ENCODE measurements around the gene DLG3.
"Not testable (repeated sequence)": the region's sequence is repeated elsewhere in the genome, so short reads cannot be mapped to it uniquely, and the experiment has no call there.

DLG3 gene

DNA sequence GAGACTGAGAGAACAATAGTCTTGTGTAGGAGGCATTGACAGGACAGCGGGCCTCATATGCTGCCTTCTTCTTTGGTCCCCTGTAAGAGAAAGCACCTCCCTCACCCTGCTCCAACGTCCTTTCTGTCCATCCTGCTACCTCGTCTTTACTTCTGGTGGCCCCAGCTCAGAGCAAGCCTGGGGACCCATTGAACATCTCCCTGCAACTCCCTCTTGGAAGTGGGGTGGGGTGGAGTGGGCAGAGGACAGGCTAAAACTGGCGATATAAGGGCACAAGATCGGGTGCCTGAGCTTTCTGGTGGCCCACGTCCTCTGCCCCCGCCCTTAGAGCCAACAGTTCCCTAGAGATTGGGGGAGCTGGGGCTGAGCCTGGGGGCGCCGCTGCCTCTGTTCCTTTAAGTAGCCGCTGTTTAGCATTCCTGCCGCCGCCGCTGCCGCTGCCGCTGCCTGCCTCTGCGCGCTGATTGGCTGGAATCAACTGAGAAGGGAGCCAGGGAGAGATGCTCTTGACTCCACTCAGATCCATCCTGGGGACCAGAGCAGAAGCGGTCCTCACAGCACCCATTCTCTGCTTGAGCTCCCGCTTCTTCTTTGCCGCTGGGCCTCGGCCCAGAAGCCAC lies at the start of gene DLG3:
Gene DLG3, plus strand, starts transcription at position 510 of the 620 bp plus-strand sequence. CDS start 367 bp downstream, outside the sequence.
- in situ Hi-C loops (cut with MboI; ENCODE audit: low sequenced_read_pairs, unreplicated experiment) = no loop called here
- DNase-seq (ENCODE audit: low spot score) = no peak
- TF ChIP-seq, protein P1, sequence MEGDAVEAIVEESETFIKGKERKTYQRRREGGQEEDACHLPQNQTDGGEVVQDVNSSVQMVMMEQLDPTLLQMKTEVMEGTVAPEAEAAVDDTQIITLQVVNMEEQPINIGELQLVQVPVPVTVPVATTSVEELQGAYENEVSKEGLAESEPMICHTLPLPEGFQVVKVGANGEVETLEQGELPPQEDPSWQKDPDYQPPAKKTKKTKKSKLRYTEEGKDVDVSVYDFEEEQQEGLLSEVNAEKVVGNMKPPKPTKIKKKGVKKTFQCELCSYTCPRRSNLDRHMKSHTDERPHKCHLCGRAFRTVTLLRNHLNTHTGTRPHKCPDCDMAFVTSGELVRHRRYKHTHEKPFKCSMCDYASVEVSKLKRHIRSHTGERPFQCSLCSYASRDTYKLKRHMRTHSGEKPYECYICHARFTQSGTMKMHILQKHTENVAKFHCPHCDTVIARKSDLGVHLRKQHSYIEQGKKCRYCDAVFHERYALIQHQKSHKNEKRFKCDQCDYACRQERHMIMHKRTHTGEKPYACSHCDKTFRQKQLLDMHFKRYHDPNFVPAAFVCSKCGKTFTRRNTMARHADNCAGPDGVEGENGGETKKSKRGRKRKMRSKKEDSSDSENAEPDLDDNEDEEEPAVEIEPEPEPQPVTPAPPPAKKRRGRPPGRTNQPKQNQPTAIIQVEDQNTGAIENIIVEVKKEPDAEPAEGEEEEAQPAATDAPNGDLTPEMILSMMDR (IDR thresholded peaks at IDR 0.05; ENCODE audit: borderline replicate concordance, control extremely low read depth, extremely low read depth, insufficient read depth, missing control alignments) = no peak

- DNase-seq (ENCODE audit: low spot score) = no peak
- TF ChIP-seq, protein P1 (IDR thresholded peaks at IDR 0.05; ENCODE audit: borderline replicate concordance, control extremely low read depth, extremely low read depth, insufficient read depth, missing control alignments) = no peak
- in situ Hi-C loops (cut with MboI; ENCODE audit: low sequenced_read_pairs, unreplicated experiment) = no loop called here
These were observed 45.7 kb upstream of the DLG3 start for GRCh38 chrX:70398899-70399298.

DNA sequence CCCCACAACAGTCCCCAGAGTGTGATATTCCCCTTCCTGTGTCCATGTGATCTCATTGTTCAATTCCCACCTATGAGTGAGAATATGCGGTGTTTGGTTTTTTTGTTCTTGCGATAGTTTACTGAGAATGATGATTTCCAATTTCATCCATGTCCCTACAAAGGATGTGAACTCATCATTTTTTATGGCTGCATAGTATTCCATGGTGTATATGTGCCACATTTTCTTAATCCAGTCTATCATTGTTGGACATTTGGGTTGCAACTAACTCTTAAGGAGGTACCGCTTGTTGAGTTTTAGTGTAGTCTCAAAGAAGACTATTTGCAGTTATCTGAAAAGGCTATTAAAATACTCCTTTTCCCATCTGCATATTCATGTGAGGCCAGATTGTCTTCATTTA lies 44.5 kb upstream of the DLG3 start:
- DNase-seq (ENCODE audit: low spot score); in situ Hi-C loops (cut with MboI; ENCODE audit: low sequenced_read_pairs, unreplicated experiment): not testable (repeated sequence)

DNA sequence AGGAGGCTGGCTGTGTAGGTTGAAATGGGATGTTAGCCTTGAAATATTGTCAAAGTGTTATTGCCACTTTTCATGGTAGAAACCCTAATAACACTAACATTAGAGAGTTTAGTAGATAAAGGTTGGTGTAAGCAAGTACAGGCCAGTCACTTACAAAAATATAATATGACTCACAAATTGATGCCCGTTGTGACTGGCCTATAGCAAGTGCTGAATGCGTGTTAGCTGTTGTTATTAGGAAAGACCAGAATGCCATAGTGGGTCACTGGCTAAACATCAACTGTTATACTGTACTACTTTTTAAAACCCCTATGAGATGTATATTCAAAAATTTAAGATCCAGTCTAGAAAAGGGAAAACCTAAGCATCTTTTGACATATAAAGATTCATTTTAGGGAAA lies 41.9 kb upstream of the DLG3 start:
- no peak for DNase-seq (ENCODE audit: low spot score)
- TF ChIP-seq, protein P1 (IDR thresholded peaks at IDR 0.05; ENCODE audit: borderline replicate concordance, control extremely low read depth, extremely low read depth, insufficient read depth, missing control alignments) = no peak
- in situ Hi-C loops (cut with MboI; ENCODE audit: low sequenced_read_pairs, unreplicated experiment) = no loop called here

- TF ChIP-seq, protein P1 (IDR thresholded peaks at IDR 0.05; ENCODE audit: borderline replicate concordance, control extremely low read depth, extremely low read depth, insufficient read depth, missing control alignments) = no peak
- DNase-seq (ENCODE audit: low spot score) = no peak
- in situ Hi-C loops (cut with MboI; ENCODE audit: low sequenced_read_pairs, unreplicated experiment) = no loop called here
These were observed 39.6 kb upstream of the DLG3 start for GRCh38 chrX:70405003-70405402.

GRCh38 chrX:70410921-70411320 lies 33.7 kb upstream of the DLG3 start:
- in situ Hi-C loops (cut with MboI; ENCODE audit: low sequenced_read_pairs, unreplicated experiment) = no loop called here
- DNase-seq (ENCODE audit: low spot score) = no peak
- TF ChIP-seq, protein P1 (IDR thresholded peaks at IDR 0.05; ENCODE audit: borderline replicate concordance, control extremely low read depth, extremely low read depth, insufficient read depth, missing control alignments) = no peak

- TF ChIP-seq, protein P1 (IDR thresholded peaks at IDR 0.05; ENCODE audit: borderline replicate concordance, control extremely low read depth, extremely low read depth, insufficient read depth, missing control alignments) = no peak
- no peak for DNase-seq (ENCODE audit: low spot score)
- in situ Hi-C loops (cut with MboI; ENCODE audit: low sequenced_read_pairs, unreplicated experiment) = no loop called here
These were observed 33.2 kb upstream of the DLG3 start for GRCh38 chrX:70411475-70411874.
